GM23338 (cell line): ENCODE measurements around the gene EIF4A2. TPM values are rescaled to one million over a fixed set of nuclear protein-coding genes. Genes with fewer than 3 reads are reported as not detected.

ENCODE experiments used
- ATAC-seq: fragments of 200-7000 bp; cut with Tn5 transposase; 3 replicates; pipeline ENCODE4 v1.9.1; 2020
- DNase-seq: peaks from one replicate; pipeline ENCODE4 v3.0.0-alpha.2; 2015; ENCODE audit warnings: low spot score
- H2AFZ ChIP-seq: fragments of 200-600 bp; sonication (generic); 2 replicates; pipeline ENCODE4 v1.8.0; 2016; ENCODE audit warnings: antibody characterized with exemption, mild to moderate bottlenecking, moderate library complexity
- H3F3A ChIP-seq: fragments of 200-600 bp; sonication (generic); replicated peaks from 2 replicates; pipeline ENCODE4 v1.8.0; 2017; ENCODE audit warnings: antibody characterized with exemption, mixed run types, low read depth
- H3K27ac ChIP-seq: fragments of 200-600 bp; sonication (generic); 2 replicates; pipeline ENCODE4 v1.6.1; 2016; ENCODE audit warnings: low read depth
- H3K27me3 ChIP-seq: fragments of 200-600 bp; sonication (generic); 2 replicates; pipeline ENCODE4 v1.8.0; 2016; ENCODE audit warnings: mild to moderate bottlenecking, mixed run types, moderate library complexity; ENCODE audit not compliant: insufficient read depth
- H3K36me3 ChIP-seq: fragments of 200-600 bp; sonication (generic); 2 replicates; pipeline ENCODE4 v1.8.0; 2016; ENCODE audit warnings: mild to moderate bottlenecking; ENCODE audit not compliant: insufficient read depth
- H3K4me1 ChIP-seq: fragments of 200-600 bp; sonication (generic); 2 replicates; pipeline ENCODE4 v1.8.0; 2016; ENCODE audit warnings: mild to moderate bottlenecking, moderate library complexity; ENCODE audit not compliant: insufficient read depth
- H3K4me2 ChIP-seq: fragments of 200-600 bp; sonication (generic); 2 replicates; pipeline ENCODE4 v1.7.1; 2017; ENCODE audit warnings: mixed run types
- H3K4me3 ChIP-seq: fragments of 200-600 bp; sonication (generic); 2 replicates; pipeline ENCODE4 v1.6.1; 2016; ENCODE audit warnings: mixed run types
- H3K79me2 ChIP-seq: fragments of 200-600 bp; sonication (generic); replicated peaks from 2 replicates; pipeline ENCODE4 v1.8.0; 2017; ENCODE audit warnings: mild to moderate bottlenecking; ENCODE audit not compliant: insufficient read depth
- H3K9me2 ChIP-seq: fragments of 200-600 bp; sonication (generic); 2 replicates; pipeline ENCODE4 v1.8.0; 2017; ENCODE audit not compliant: insufficient read depth
- H4K20me1 ChIP-seq: fragments of 200-600 bp; sonication (generic); replicated peaks from 2 replicates; pipeline ENCODE4 v1.8.0; 2017; ENCODE audit warnings: mild to moderate bottlenecking; ENCODE audit not compliant: insufficient read depth
- H3K27ac Mint-ChIP-seq: 2 replicates; pipeline ENCODE4 v1.8.0; 2020; ENCODE audit warnings: inconsistent platforms, mild to moderate bottlenecking, moderate library complexity, mixed read lengths
- H3K27me3 Mint-ChIP-seq: 3 replicates; pipeline ENCODE4 v1.8.0; 2022; ENCODE audit warnings: low read depth, mild to moderate bottlenecking, moderate library complexity, mixed read lengths, inconsistent platforms; ENCODE audit not compliant: insufficient read depth, poor library complexity
- H3K36me3 Mint-ChIP-seq: 3 replicates; pipeline ENCODE4 v1.8.0; 2021; ENCODE audit warnings: low read depth, mild to moderate bottlenecking, inconsistent platforms, moderate library complexity, mixed read lengths
- H3K4me1 Mint-ChIP-seq: 3 replicates; pipeline ENCODE4 v1.8.0; 2020; ENCODE audit warnings: mild to moderate bottlenecking, inconsistent platforms, mixed read lengths
- H3K4me3 Mint-ChIP-seq: 3 replicates; pipeline ENCODE4 v1.8.0; 2021; ENCODE audit warnings: moderate library complexity, mild to moderate bottlenecking, inconsistent platforms, mixed read lengths
- H3K9me3 Mint-ChIP-seq: 3 replicates; pipeline ENCODE4 v1.8.0; 2020; ENCODE audit warnings: moderate library complexity, mild to moderate bottlenecking, inconsistent platforms, mixed read lengths
- EZH2phosphoT487 ChIP-seq: fragments of 200-600 bp; sonication (generic); IDR thresholded peaks from one replicate; pipeline ENCODE4 v1.8.1; 2018; ENCODE audit warnings: antibody characterized with exemption; ENCODE audit not compliant: unreplicated experiment
- JUNB ChIP-seq: IDR thresholded peaks from one replicate; pipeline ENCODE4 v1.6.1; 2016; ENCODE audit warnings: antibody characterized with exemption; ENCODE audit not compliant: unreplicated experiment
- POLR2AphosphoS5 ChIP-seq: IDR thresholded peaks from 2 replicates; pipeline ENCODE4 v1.6.1; 2016; ENCODE audit warnings: antibody characterized with exemption, low read depth
- STAT1 ChIP-seq: IDR thresholded peaks from one replicate; pipeline ENCODE4 v1.6.1; 2016; ENCODE audit warnings: antibody characterized with exemption; ENCODE audit not compliant: unreplicated experiment
- ZNF114 ChIP-seq: fragments of 250-450 bp; sonication (Bioruptor Pico); IDR thresholded peaks from 2 replicates; pipeline ENCODE4 v1.5.0; 2020; ENCODE audit warnings: mild to moderate bottlenecking, moderate library complexity
- ZNF331 ChIP-seq: fragments of 250-450 bp; sonication (Bioruptor Pico); IDR thresholded peaks from 2 replicates; pipeline ENCODE4 v1.5.0; 2020; ENCODE audit warnings: low read depth, mild to moderate bottlenecking, moderate library complexity
- polyA plus RNA-seq: library from polyadenylated mRNA; unstranded; fragments of >200 nt; fragmentation: Nextera tagmentation; extraction: Ambion mirVana; gene quantifications from 2 replicates; pipeline ENCODE4 v1.2.1, GENCODE V29; 2016
- total RNA-seq: library from RNA; depleted of rRNA; stranded (reverse); fragments of >200 nt; shearing (Covaris generic); gene quantifications from 2 replicates; pipeline ENCODE4 v1.2.3, GENCODE V29; 2014
- TF ChIP-seq, protein P1 (sequence below): IDR thresholded peaks from 2 replicates; pipeline ENCODE4 v1.6.1; 2016; ENCODE audit warnings: antibody characterized with exemption
- TF ChIP-seq, protein P2 (sequence below), 2 experiments: fragments of 200-600 bp in 1 of 2; sonication (generic) in 1 of 2; conservative IDR thresholded peaks; 2 replicates each; pipeline versions ENCODE4 v1.5.1 to v1.6.1; 2016 to 2017; ENCODE audit warnings: antibody characterized with exemption in 2 of 2, low read depth in 2 of 2, mild to moderate bottlenecking in 2 of 2, moderate library complexity in 1 of 2
- TF ChIP-seq, protein P3 (sequence below): IDR thresholded peaks from one replicate; pipeline ENCODE4 v1.6.1; 2018; ENCODE audit warnings: antibody characterized with exemption; ENCODE audit not compliant: unreplicated experiment
- TF ChIP-seq, protein P4 (sequence below): fragments of 250-450 bp; sonication (Bioruptor Pico); IDR thresholded peaks from 2 replicates; pipeline ENCODE4 v1.5.0; 2020; ENCODE audit warnings: mild to moderate bottlenecking, moderate library complexity

EIF4A2 gene
- total and polyA plus RNA-seq, 2 experiments from 2014 or later: 386 to 666 TPM

DNA sequence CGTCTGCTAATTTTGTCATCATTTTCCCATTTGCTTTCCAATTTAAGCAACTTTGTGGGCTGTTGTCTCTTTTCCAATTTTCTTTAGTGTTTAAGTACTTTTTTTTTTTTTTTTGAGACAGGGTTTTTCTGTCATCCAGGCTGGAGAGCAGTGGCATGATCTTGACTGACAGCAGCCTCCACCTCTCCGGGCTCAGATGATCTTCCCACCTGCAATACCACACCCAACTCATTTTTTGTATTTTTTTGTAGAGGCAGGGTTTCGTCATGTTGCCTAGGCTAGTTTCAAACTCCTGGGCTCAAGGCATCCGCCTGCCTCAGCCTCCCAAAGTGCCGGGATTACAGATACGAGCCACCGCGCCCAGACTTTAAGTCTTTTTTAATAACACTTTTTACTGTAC is 26.2 kb upstream of the EIF4A2 start:
- Mint-ChIP-seq H3K27me3 (peaks cover 6% of the 10 kb centered on the region), H3K27ac (no peak overlapping the region; the same call in 1 of the 2 replicates)
- no peak for ATAC-seq

More for the DNA sequence above, 26.2 kb upstream of the EIF4A2 start:
- Histone ChIP-seq H3K79me2 (no peaks in the 10 kb centered on the region), H3F3A (no peaks in the 10 kb centered on the region), H3K9me2 (0 out of 2 replicates have a peak, but pooled peaks cover 3% of the 10 kb centered on the region), H3K4me3 (no peak overlapping the region), H3K4me1 (0 out of 2 replicates have a peak, but pooled peaks cover 6% of the 10 kb centered on the region), H3K4me2 (no peak overlapping the region), H2AFZ (peak overlapping the region; percentile 86), H3K27me3 (no peaks in the 10 kb centered on the region), H4K20me1 (no peaks in the 10 kb centered on the region), H3K36me3 (no peaks in the 10 kb centered on the region), H3K27ac (no peak overlapping the region)
- TF ChIP-seq ZNF114 (no peak), POLR2AphosphoS5 (no peak), ZNF331 (no peak), JUNB (no peak), EZH2phosphoT487 (no peak), STAT1 (no peak)
- TF ChIP-seq, protein P1, sequence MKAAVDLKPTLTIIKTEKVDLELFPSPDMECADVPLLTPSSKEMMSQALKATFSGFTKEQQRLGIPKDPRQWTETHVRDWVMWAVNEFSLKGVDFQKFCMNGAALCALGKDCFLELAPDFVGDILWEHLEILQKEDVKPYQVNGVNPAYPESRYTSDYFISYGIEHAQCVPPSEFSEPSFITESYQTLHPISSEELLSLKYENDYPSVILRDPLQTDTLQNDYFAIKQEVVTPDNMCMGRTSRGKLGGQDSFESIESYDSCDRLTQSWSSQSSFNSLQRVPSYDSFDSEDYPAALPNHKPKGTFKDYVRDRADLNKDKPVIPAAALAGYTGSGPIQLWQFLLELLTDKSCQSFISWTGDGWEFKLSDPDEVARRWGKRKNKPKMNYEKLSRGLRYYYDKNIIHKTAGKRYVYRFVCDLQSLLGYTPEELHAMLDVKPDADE: no peak
- TF ChIP-seq, protein P2, sequence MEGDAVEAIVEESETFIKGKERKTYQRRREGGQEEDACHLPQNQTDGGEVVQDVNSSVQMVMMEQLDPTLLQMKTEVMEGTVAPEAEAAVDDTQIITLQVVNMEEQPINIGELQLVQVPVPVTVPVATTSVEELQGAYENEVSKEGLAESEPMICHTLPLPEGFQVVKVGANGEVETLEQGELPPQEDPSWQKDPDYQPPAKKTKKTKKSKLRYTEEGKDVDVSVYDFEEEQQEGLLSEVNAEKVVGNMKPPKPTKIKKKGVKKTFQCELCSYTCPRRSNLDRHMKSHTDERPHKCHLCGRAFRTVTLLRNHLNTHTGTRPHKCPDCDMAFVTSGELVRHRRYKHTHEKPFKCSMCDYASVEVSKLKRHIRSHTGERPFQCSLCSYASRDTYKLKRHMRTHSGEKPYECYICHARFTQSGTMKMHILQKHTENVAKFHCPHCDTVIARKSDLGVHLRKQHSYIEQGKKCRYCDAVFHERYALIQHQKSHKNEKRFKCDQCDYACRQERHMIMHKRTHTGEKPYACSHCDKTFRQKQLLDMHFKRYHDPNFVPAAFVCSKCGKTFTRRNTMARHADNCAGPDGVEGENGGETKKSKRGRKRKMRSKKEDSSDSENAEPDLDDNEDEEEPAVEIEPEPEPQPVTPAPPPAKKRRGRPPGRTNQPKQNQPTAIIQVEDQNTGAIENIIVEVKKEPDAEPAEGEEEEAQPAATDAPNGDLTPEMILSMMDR (conservative IDR thresholded peaks at IDR 0.05; ENCODE audit: low read depth in 2 of 2): no peak
- TF ChIP-seq, protein P3, sequence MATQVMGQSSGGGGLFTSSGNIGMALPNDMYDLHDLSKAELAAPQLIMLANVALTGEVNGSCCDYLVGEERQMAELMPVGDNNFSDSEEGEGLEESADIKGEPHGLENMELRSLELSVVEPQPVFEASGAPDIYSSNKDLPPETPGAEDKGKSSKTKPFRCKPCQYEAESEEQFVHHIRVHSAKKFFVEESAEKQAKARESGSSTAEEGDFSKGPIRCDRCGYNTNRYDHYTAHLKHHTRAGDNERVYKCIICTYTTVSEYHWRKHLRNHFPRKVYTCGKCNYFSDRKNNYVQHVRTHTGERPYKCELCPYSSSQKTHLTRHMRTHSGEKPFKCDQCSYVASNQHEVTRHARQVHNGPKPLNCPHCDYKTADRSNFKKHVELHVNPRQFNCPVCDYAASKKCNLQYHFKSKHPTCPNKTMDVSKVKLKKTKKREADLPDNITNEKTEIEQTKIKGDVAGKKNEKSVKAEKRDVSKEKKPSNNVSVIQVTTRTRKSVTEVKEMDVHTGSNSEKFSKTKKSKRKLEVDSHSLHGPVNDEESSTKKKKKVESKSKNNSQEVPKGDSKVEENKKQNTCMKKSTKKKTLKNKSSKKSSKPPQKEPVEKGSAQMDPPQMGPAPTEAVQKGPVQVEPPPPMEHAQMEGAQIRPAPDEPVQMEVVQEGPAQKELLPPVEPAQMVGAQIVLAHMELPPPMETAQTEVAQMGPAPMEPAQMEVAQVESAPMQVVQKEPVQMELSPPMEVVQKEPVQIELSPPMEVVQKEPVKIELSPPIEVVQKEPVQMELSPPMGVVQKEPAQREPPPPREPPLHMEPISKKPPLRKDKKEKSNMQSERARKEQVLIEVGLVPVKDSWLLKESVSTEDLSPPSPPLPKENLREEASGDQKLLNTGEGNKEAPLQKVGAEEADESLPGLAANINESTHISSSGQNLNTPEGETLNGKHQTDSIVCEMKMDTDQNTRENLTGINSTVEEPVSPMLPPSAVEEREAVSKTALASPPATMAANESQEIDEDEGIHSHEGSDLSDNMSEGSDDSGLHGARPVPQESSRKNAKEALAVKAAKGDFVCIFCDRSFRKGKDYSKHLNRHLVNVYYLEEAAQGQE: no peak
- TF ChIP-seq, protein P4, sequence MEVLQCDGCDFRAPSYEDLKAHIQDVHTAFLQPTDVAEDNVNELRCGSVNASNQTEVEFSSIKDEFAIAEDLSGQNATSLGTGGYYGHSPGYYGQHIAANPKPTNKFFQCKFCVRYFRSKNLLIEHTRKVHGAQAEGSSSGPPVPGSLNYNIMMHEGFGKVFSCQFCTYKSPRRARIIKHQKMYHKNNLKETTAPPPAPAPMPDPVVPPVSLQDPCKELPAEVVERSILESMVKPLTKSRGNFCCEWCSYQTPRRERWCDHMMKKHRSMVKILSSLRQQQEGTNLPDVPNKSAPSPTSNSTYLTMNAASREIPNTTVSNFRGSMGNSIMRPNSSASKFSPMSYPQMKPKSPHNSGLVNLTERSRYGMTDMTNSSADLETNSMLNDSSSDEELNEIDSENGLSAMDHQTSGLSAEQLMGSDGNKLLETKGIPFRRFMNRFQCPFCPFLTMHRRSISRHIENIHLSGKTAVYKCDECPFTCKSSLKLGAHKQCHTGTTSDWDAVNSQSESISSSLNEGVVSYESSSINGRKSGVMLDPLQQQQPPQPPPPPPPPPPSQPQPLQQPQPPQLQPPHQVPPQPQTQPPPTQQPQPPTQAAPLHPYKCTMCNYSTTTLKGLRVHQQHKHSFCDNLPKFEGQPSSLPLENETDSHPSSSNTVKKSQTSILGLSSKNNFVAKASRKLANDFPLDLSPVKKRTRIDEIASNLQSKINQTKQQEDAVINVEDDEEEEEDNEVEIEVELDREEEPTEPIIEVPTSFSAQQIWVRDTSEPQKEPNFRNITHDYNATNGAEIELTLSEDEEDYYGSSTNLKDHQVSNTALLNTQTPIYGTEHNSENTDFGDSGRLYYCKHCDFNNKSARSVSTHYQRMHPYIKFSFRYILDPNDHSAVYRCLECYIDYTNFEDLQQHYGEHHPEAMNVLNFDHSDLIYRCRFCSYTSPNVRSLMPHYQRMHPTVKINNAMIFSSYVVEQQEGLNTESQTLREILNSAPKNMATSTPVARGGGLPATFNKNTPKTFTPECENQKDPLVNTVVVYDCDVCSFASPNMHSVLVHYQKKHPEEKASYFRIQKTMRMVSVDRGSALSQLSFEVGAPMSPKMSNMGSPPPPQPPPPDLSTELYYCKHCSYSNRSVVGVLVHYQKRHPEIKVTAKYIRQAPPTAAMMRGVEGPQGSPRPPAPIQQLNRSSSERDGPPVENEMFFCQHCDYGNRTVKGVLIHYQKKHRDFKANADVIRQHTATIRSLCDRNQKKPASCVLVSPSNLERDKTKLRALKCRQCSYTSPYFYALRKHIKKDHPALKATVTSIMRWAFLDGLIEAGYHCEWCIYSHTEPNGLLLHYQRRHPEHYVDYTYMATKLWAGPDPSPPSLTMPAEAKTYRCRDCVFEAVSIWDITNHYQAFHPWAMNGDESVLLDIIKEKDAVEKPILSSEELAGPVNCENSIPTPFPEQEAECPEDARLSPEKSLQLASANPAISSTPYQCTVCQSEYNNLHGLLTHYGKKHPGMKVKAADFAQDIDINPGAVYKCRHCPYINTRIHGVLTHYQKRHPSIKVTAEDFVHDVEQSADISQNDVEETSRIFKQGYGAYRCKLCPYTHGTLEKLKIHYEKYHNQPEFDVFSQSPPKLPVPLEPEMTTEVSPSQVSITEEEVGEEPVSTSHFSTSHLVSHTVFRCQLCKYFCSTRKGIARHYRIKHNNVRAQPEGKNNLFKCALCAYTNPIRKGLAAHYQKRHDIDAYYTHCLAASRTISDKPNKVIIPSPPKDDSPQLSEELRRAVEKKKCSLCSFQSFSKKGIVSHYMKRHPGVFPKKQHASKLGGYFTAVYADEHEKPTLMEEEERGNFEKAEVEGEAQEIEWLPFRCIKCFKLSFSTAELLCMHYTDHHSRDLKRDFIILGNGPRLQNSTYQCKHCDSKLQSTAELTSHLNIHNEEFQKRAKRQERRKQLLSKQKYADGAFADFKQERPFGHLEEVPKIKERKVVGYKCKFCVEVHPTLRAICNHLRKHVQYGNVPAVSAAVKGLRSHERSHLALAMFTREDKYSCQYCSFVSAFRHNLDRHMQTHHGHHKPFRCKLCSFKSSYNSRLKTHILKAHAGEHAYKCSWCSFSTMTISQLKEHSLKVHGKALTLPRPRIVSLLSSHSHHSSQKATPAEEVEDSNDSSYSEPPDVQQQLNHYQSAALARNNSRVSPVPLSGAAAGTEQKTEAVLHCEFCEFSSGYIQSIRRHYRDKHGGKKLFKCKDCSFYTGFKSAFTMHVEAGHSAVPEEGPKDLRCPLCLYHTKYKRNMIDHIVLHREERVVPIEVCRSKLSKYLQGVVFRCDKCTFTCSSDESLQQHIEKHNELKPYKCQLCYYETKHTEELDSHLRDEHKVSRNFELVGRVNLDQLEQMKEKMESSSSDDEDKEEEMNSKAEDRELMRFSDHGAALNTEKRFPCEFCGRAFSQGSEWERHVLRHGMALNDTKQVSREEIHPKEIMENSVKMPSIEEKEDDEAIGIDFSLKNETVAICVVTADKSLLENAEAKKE (CRISPR knock-in tag): no peak
- Mint-ChIP-seq H3K9me3 (no peaks in the 10 kb centered on the region), H3K4me3 (no peak overlapping the region), H3K4me1 (peaks cover 7% of the 10 kb centered on the region), H3K36me3 (no peaks in the 10 kb centered on the region)
- DNase-seq: no peak
